Measurements from ENCODE around the gene LTB4R. TPM values are rescaled to one million over a fixed set of nuclear protein-coding genes. Genes with fewer than 3 reads are reported as not detected.

LTB4R gene
- total and polyA plus RNA-seq, 9 of the 15 experiments (the other 6 are each of a cell fraction or from before 2014, with no cell fraction given), result 0.38 to 10.5 (median 2.8) TPM

- TF ChIP-seq CAMTA2 (CRISPR knock-in tag; conservative IDR thresholded peaks at IDR 0.05), result no peak
- peak; percentile 72; the same call in 1 of the 2 replicates for TF ChIP-seq POLR2A (conservative IDR thresholded peaks at IDR 0.05)
- peak; percentile 62 for TF ChIP-seq SUPT5H (IDR thresholded peaks at IDR 0.05)
- peak; percentile 81 for TF ChIP-seq SIN3B (IDR thresholded peaks at IDR 0.05; ENCODE audit: low read depth)
- TF ChIP-seq TFE3 (CRISPR knock-in tag; IDR thresholded peaks at IDR 0.05), result no peak
- no peak for TF ChIP-seq TEAD4 (IDR thresholded peaks at IDR 0.05; ENCODE audit: low read length)
- no peak for TF ChIP-seq TEAD4 (CRISPR knock-in tag; IDR thresholded peaks at IDR 0.05; ENCODE audit: borderline replicate concordance)
- peak; percentile 43 to 61; a peak in 1 of 4 replicates for TF ChIP-seq FOXK2 (conservative IDR thresholded peaks at IDR 0.05 in 1 of 2, IDR thresholded peaks at IDR 0.05 in 1 of 2; ENCODE audit: low read depth in 2 of 2)
- no peak for TF ChIP-seq TSC22D4 (tag; IDR thresholded peaks at IDR 0.05)
- TF ChIP-seq TARDBP (IDR thresholded peaks at IDR 0.05), result no peak
- peak; percentile 72 for TF ChIP-seq TBP (optimal IDR thresholded peaks at IDR 0.05; ENCODE audit: low read depth, low read length)
- no peak for TF ChIP-seq MTF1 (CRISPR knock-in tag; IDR thresholded peaks at IDR 0.05; ENCODE audit: borderline replicate concordance)
- peak; percentile 24 for TF ChIP-seq FIP1L1 (IDR thresholded peaks at IDR 0.05; ENCODE audit: low read depth, low read length, poor library complexity, severe bottlenecking)
- peak; percentile 77; the same call in 1 of the 2 replicates for TF ChIP-seq SP1 (CRISPR knock-in tag; IDR thresholded peaks at IDR 0.05)
- TF ChIP-seq ID3 (CRISPR knock-in tag; IDR thresholded peaks at IDR 0.05), result no peak
- no peak for TF ChIP-seq ID3 (tag; IDR thresholded peaks at IDR 0.05)
- TF ChIP-seq ZC3H4 (CRISPR knock-in tag; IDR thresholded peaks at IDR 0.05; ENCODE audit: borderline replicate concordance), result no peak
- no peak for TF ChIP-seq THRA (IDR thresholded peaks at IDR 0.05)
- peak; percentile 70; the same call in 1 of the 2 replicates for TF ChIP-seq NBN (IDR thresholded peaks at IDR 0.05; ENCODE audit: low read depth)
- peak; percentile 19 to 24; a peak in 1 of 4 replicates for TF ChIP-seq SIX5 (IDR thresholded peaks at IDR 0.05; ENCODE audit: borderline replicate concordance in 1 of 2, insufficient read depth in 1 of 2, low read depth in 1 of 2, low read length in 2 of 2)
- TF ChIP-seq ZNF3 (CRISPR knock-in tag; IDR thresholded peaks at IDR 0.05), result no peak
- TF ChIP-seq PCBP1 (IDR thresholded peaks at IDR 0.05; ENCODE audit: low read depth, low read length, poor library complexity, severe bottlenecking), result peak; percentile 42
- TF ChIP-seq ZFP36 (IDR thresholded peaks at IDR 0.05; ENCODE audit: low read depth, low read length, partially characterized antibody), result no peak
- 0 out of 2 replicates have a peak, but pooled peaks have one; percentile 23 for TF ChIP-seq L3MBTL2 (IDR thresholded peaks at IDR 0.05)
- TF ChIP-seq JUN (IDR thresholded peaks at IDR 0.05; ENCODE audit: borderline replicate concordance, low read depth, low read length), result 0 out of 2 replicates have a peak, but pooled peaks have one; percentile 30
- no peak for TF ChIP-seq JUN (CRISPR knock-in tag; IDR thresholded peaks at IDR 0.05; ENCODE audit: borderline replicate concordance)
- TF ChIP-seq HDGF (IDR thresholded peaks at IDR 0.05), result no peak
- TF ChIP-seq PTBP1 (IDR thresholded peaks at IDR 0.05; ENCODE audit: low read depth, low read length), result no peak
These were observed 11.8 kb upstream of the LTB4R start, which contains the start of the genes DHRS1 and NOP9 (continued) for GRCh38 chr14:24299255-24300191.

Measured in K562 (cell line).